Common myeloid progenitor, CD34-positive (primary cell): ENCODE measurements around the gene CSPG5.

Source experiments
- CTCF ChIA-PET: fragments of 350-600 bp; sonication (Branson Sonifier 250); formaldehyde crosslinking; loops from one replicate; lab custom pipeline; 2021; ENCODE audit warnings: antibody characterized with exemption; lab: Charles Lee
- POLR2A ChIA-PET: fragments of 350-600 bp; sonication (Branson Sonifier 250); formaldehyde crosslinking; loops from one replicate; lab custom pipeline; 2021; ENCODE audit warnings: antibody characterized with exemption; lab: Charles Lee
- DNase-seq, 3 donors: peaks; one replicate each; pipeline versions ENCODE4 v3.0.0 to v3.0.0-alpha.2; 2013
- H3K27ac ChIP-seq, 2 experiments: 1 replicate in 1 of 2; 2 replicates in 1 of 2; pipeline ENCODE4 v1.7.0; 2013; ENCODE audit warnings: inconsistent platforms in 2 of 2, low read length in 2 of 2, mild to moderate bottlenecking in 2 of 2, low read depth in 1 of 2, moderate library complexity in 1 of 2; ENCODE audit not compliant: severe bottlenecking in 2 of 2, insufficient read depth in 1 of 2, poor library complexity in 1 of 2
- H3K27me3 ChIP-seq, 5 experiments: replicated peaks in 2 of 5; 1 replicate in 3 of 5; 2 replicates in 2 of 5; pipeline versions ENCODE4 v1.6.1 to v1.7.0; 2013; ENCODE audit warnings: low read length in 4 of 5, mild to moderate bottlenecking in 2 of 5, moderate library complexity in 2 of 5, inconsistent platforms in 1 of 5; ENCODE audit not compliant: insufficient read depth in 5 of 5, control insufficient read depth in 4 of 5
- H3K36me3 ChIP-seq, 4 experiments: 1 replicate in 2 of 4; 2 replicates in 2 of 4; pipeline versions ENCODE4 v1.6.1 to v1.7.0; 2013; ENCODE audit warnings: low read length in 3 of 4, control low read depth in 1 of 4, mild to moderate bottlenecking in 1 of 4; ENCODE audit not compliant: control insufficient read depth in 4 of 4, insufficient read depth in 4 of 4
- H3K4me1 ChIP-seq, 4 experiments: 1 replicate in 3 of 4; 2 replicates in 1 of 4; pipeline versions ENCODE4 v1.6.1 to v1.7.1; 2013; ENCODE audit warnings: low read length in 3 of 4, mild to moderate bottlenecking in 3 of 4, control low read depth in 1 of 4, inconsistent platforms in 1 of 4, moderate library complexity in 1 of 4; ENCODE audit not compliant: control insufficient read depth in 4 of 4, insufficient read depth in 4 of 4; ENCODE audit errors: control extremely low read depth in 1 of 4
- H3K4me3 ChIP-seq, 7 experiments: 1 replicate in 4 of 7; 2 replicates in 3 of 7; pipeline versions ENCODE4 v1.5.1 to v1.7.0; 2013; ENCODE audit warnings: mild to moderate bottlenecking in 7 of 7, low read length in 6 of 7, moderate library complexity in 6 of 7, inconsistent platforms in 2 of 7, low read depth in 2 of 7, control low read depth in 1 of 7; ENCODE audit not compliant: insufficient read depth in 4 of 7, control insufficient read depth in 1 of 7; ENCODE audit errors: extremely low read depth in 1 of 7
- H3K9me3 ChIP-seq, 5 experiments: 1 replicate in 4 of 5; 2 replicates in 1 of 5; pipeline versions ENCODE4 v1.6.1 to v1.7.1; 2013; ENCODE audit warnings: low read length in 4 of 5, mild to moderate bottlenecking in 2 of 5, inconsistent platforms in 1 of 5, low read depth in 1 of 5, moderate library complexity in 1 of 5; ENCODE audit not compliant: control insufficient read depth in 4 of 5, insufficient read depth in 2 of 5; ENCODE audit errors: control extremely low read depth in 1 of 5
- WGBS: methylation state at CpG from one replicate; pipeline ENCODE4 v1.1.5; 2013; ENCODE audit not compliant: insufficient coverage; 5-methylcytosine and 5-hydroxymethylcytosine counted together

The CSPG5 gene

DNA sequence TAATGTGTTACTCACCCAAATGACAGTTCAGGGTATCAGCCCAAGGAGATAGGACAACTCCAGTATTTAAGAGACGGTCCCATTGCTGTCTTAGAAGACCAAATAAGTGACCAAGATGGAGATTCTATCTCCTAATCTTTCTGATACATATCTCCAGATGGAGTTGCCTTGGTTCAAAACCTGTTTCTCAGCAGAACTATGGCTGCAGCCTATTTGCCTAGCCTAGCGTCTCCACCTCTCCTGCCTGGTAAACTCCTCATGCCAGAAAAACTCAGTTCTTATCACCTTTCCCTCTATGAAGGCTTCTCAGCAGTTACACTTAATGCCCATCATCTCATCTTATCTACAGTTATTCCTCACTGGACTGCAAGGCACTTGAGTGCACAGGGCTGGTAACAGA, 1.2 kb upstream of the CSPG5 start:
- Histone ChIP-seq H3K4me3 (no peak overlapping the region), H3K4me1 (peaks cover 0 to 18% (median 16%) of the 10 kb centered on the region in 4 experiments), H3K36me3 (peaks cover 0 to 3% (median under 1%) of the 10 kb centered on the region in 4 experiments), H3K27ac (no peak overlapping the region), H3K27me3 (peaks cover 0 to 55% (median 16%) of the 10 kb centered on the region in 5 experiments), H3K9me3 (no peaks in the 10 kb centered on the region)
- CTCF ChIA-PET: no interaction called here
- 95% methylated on average over 2 of the region's 2 CpGs for WGBS
- POLR2A ChIA-PET: no interaction called here
- DNase-seq: no peak

DNA sequence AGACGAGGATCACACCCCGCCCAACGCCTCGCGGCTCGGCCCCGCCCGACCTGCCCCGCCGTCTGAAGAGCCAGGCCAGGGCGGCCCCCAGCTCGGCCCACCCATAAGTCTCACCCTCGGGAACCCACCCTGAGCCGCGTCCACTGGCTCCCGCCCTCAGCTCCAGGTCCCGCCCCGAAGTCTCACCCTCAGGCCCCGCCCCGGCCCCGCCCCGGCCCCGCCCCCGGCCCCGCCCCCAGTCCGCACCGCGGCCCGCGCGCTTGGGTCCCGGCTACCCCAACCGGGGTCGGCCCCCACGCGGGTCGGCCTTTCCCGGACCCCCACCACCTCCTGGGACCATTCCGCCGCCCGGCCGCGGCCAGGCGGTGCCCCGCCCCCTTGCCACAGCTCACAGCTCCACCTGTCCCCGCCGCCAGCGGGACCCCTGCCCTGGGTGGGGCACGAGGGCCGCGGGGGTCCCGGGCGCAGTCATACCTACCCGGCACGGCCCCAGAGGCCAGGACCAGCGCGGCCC, 489 bp downstream of the CSPG5 start:
- H3K36me3 ChIP-seq: no peaks in the 10 kb centered on the region
- POLR2A ChIA-PET: interaction anchor here (0.5 kb wide), 1 partner anchor 136 kb away, joined by 4 read pairs; no protein-coding TSS in a partner anchor
- DNase-seq: peak; percentile 12 to 44 (median 31)
- no peak overlapping the region for H3K27ac ChIP-seq
- H3K4me1 ChIP-seq: peaks cover 0 to 18% (median 16%) of the 10 kb centered on the region in 4 experiments
- peaks cover 0 to 59% (median 20%) of the 10 kb centered on the region in 5 experiments for H3K27me3 ChIP-seq
- no peaks in the 10 kb centered on the region for H3K9me3 ChIP-seq
- H3K4me3 ChIP-seq: peak overlapping the region in 6 of 7 experiments; percentile 32 to 73 (median 59)
- CTCF ChIA-PET: no interaction called here
- 0% methylated on average over 16 of the region's 57 CpGs for WGBS

- Histone ChIP-seq H3K4me3 (peak overlapping the region in 5 of 7 experiments; percentile 45 to 73 (median 48)), H3K27me3 (peaks cover 0 to 59% (median 22%) of the 10 kb centered on the region in 5 experiments), H3K4me1 (peaks cover 0 to 18% (median 16%) of the 10 kb centered on the region in 4 experiments), H3K27ac (no peak overlapping the region), H3K36me3 (no peaks in the 10 kb centered on the region), H3K9me3 (no peaks in the 10 kb centered on the region)
- POLR2A ChIA-PET: interaction anchor here (0.5 kb wide), 1 partner anchor 136 kb away, joined by 4 read pairs; no protein-coding TSS in a partner anchor
- CTCF ChIA-PET: no interaction called here
- 11% methylated on average over 26 of the region's 49 CpGs for WGBS
- peak in 1 of 3 donors; percentile 17 for DNase-seq
These were observed 1.0 kb downstream of the CSPG5 start for GRCh38 chr3:47577583-47578118.

- H3K4me1 ChIP-seq: peaks cover 0 to 10% (median 9%) of the 10 kb centered on the region in 4 experiments
- WGBS: 90% methylated on average over 7 of the region's 9 CpGs
- CTCF ChIA-PET: interaction anchor here (1.1 to 1.8 kb wide), 2 partner anchors 10 to 152 kb away, joined by 3 to 5 read pairs; no protein-coding TSS in a partner anchor
- H3K9me3 ChIP-seq: no peaks in the 10 kb centered on the region
- POLR2A ChIA-PET: no interaction called here
- H3K4me3 ChIP-seq: no peak overlapping the region
- no peaks in the 10 kb centered on the region for H3K36me3 ChIP-seq
- H3K27me3 ChIP-seq: peaks cover 0 to 31% (median 12%) of the 10 kb centered on the region in 5 experiments
- no peak for DNase-seq
- no peak overlapping the region for H3K27ac ChIP-seq
These were observed 5.2 kb downstream of the CSPG5 start for GRCh38 chr3:47573190-47574172.

DNA sequence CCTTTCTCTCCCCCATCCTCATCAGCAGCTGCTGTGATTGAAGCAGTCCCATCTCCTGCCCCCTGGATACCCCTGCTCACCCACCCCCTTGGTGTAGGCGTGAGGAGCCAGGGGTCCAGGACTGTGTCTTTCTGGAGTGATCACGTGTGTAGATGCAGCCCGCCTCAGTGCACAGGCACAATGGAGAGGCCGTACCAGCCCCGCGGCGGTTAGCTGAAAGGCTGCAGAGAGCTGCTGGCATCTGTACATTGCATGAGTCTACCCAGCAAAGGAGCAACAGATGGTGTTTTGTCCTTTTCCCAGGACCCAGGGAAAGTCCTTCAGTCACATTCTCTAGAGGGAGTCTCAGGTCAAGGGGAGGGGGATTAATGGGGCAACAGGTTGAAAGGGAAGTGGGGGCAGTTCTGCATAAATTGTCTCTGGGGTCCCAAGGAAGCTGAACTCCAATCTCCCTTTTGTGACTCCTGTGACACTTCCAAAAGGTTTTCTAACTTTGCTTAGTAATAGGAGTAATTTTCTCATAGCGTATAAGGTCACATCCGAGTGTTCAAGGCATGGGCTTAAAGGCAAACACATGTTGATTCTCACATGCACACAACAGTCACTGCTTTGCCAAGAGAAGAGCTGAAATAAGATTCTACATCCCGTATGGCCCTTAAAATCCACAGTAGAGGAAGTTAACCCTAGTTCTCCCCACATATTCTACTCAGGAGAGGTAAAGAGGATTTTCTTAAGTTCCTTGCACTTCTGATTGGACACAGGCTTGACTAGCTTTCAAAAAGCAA, 7.1 kb downstream of the CSPG5 start:
- Histone ChIP-seq H3K9me3 (no peaks in the 10 kb centered on the region), H3K36me3 (no peaks in the 10 kb centered on the region), H3K27ac (no peak overlapping the region), H3K4me1 (no peaks in the 10 kb centered on the region), H3K4me3 (no peak overlapping the region), H3K27me3 (peaks cover 0 to 17% (median 12%) of the 10 kb centered on the region in 5 experiments)
- DNase-seq: no peak
- POLR2A ChIA-PET: interaction anchor here (0.6 kb wide), 1 partner anchor 49 kb away, joined by 3 read pairs; no protein-coding TSS in a partner anchor
- CTCF ChIA-PET: interaction anchor here (0.6 to 1.3 kb wide), 3 partner anchors 16 to 505 kb away, joined by 3 to 4 read pairs (median 3); no protein-coding TSS in a partner anchor
- 100% methylated on average over 5 of the region's 10 CpGs for WGBS

DNA sequence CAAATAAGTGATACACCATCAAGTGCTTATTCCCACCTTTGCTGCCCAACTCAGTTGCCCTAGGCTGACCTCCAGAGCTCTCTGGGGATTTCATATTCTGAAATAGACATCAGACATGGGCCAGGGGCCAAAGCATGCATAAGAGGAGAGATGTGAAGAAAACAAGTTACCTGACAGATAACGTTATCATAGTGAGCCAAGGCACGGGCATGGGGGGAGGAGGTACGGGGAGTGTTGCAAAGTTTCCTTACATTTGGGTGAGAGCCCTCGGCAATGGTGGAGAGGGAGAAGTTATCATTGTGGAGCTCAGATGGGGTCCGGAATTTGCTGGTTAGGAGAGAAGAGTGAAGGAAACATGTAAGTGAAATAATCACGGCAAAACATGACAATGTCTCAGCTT, 9.8 kb downstream of the CSPG5 start:
- no peak for DNase-seq
- WGBS: 90% methylated on average over 6 of the region's 6 CpGs
- peaks cover 0 to 7% (median 1%) of the 10 kb centered on the region in 5 experiments for H3K27me3 ChIP-seq
- H3K4me3 ChIP-seq: no peak overlapping the region
- H3K36me3 ChIP-seq: no peaks in the 10 kb centered on the region
- no peak overlapping the region for H3K27ac ChIP-seq
- ChIA-PET CTCF (no interaction called here), POLR2A (no interaction called here)
- no peaks in the 10 kb centered on the region for H3K9me3 ChIP-seq
- no peaks in the 10 kb centered on the region for H3K4me1 ChIP-seq
